HepG2 (cell line): ENCODE data around the gene TOP2A. TPM values are rescaled to one million over a fixed set of nuclear protein-coding genes. Genes with fewer than 3 reads are reported as not detected.

Experiments
- CEBPZ ChIP-seq: IDR thresholded peaks from 2 replicates; pipeline ENCODE4 v1.6.1; 2012; ENCODE audit warnings: low read length, improper control_type of control experiment
- DZIP1 ChIP-seq: sonication (generic); formaldehyde crosslinking; IDR thresholded peaks from 2 replicates; pipeline ENCODE4 v1.5.0; 2020; ENCODE audit warnings: mild to moderate bottlenecking, missing genetic modification reagents
- JARID2 ChIP-seq: sonication (generic); formaldehyde crosslinking; IDR thresholded peaks from 2 replicates; pipeline ENCODE4 v1.8.1; 2023; ENCODE audit warnings: missing genetic modification reagents, inconsistent platforms; ENCODE audit not compliant: insufficient replicate concordance
- LBX2 ChIP-seq: sonication (generic); formaldehyde crosslinking; IDR thresholded peaks from 2 replicates; pipeline ENCODE4 v1.5.0; 2020; ENCODE audit warnings: missing genetic modification reagents, mild to moderate bottlenecking, borderline replicate concordance
- MIER2 ChIP-seq: IDR thresholded peaks from 2 replicates; pipeline ENCODE4 v1.6.1; 2016; ENCODE audit warnings: missing biosample characterization, missing genetic modification reagents
- MXD4 ChIP-seq: IDR thresholded peaks from 2 replicates; pipeline ENCODE4 v1.6.1; 2016; ENCODE audit warnings: mild to moderate bottlenecking, missing biosample characterization, missing genetic modification reagents
- POLR2AphosphoS5 ChIP-seq: IDR thresholded peaks from 2 replicates; pipeline ENCODE4 v1.6.1; 2012; ENCODE audit warnings: low read depth, low read length
- SNRNP70 ChIP-seq: fragments of 200-400 bp; formaldehyde crosslinking; IDR thresholded peaks from 2 replicates; pipeline ENCODE4 v1.6.1; 2017; ENCODE audit warnings: mild to moderate bottlenecking, low read depth, low read length, moderate library complexity
- SSRP1 ChIP-seq: IDR thresholded peaks from 2 replicates; pipeline ENCODE4 v1.6.1; 2016; ENCODE audit warnings: control low read depth
- TBP ChIP-seq: sonication (generic); formaldehyde crosslinking; IDR thresholded peaks from 2 replicates; pipeline ENCODE4 v1.5.0; 2020; ENCODE audit warnings: missing genetic modification reagents
- TFDP1 ChIP-seq: IDR thresholded peaks from 2 replicates; pipeline ENCODE4 v1.6.1; 2016; ENCODE audit warnings: missing compliant biosample characterization, missing genetic modification reagents, borderline replicate concordance
- TMF1 ChIP-seq: sonication (generic); formaldehyde crosslinking; IDR thresholded peaks from 2 replicates; pipeline ENCODE4 v1.8.1; 2022; ENCODE audit warnings: low read depth, missing genetic modification reagents
- ZHX1 ChIP-seq: sonication (generic); formaldehyde crosslinking; IDR thresholded peaks from 2 replicates; pipeline ENCODE4 v1.8.1; 2022; ENCODE audit warnings: low read depth, mild to moderate bottlenecking, missing genetic modification reagents
- ZNF282 ChIP-seq: fragments of 450-650 bp; IDR thresholded peaks from 2 replicates; pipeline ENCODE4 v1.6.1; 2018; ENCODE audit not compliant: partially characterized antibody
- ZNF501 ChIP-seq: sonication (generic); formaldehyde crosslinking; IDR thresholded peaks from 2 replicates; pipeline ENCODE4 v1.5.1; 2020; ENCODE audit warnings: mild to moderate bottlenecking, moderate library complexity, missing genetic modification reagents
- polyA plus RNA-seq, 8 experiments: library from polyadenylated mRNA; depleted of rRNA in 3 of 8; stranded (reverse) in 7 of 8; unstranded in 1 of 8; fragments of >200 nt; fragmentation: Illumina TruSeq in 4 of 8; extraction: Trizol in 4 of 8; gene quantifications; 2 replicates each; pipeline versions ENCODE4 v1.2.1 to v1.2.3, GENCODE V29; 2011 to 2016; ENCODE audit warnings: low read depth in 4 of 8, missing spikeins in 1 of 8, mixed read lengths in 1 of 8; ENCODE audit not compliant: insufficient read depth in 1 of 8
- total RNA-seq, 5 experiments: library from RNA; depleted of rRNA; stranded (reverse); fragments of >200 nt; fragmentation: Illumina TruSeq; extraction: Trizol; gene quantifications; 2 replicates each; pipeline ENCODE4 v1.2.3, GENCODE V29; 2016; ENCODE audit warnings: low read depth in 1 of 5
- TF ChIP-seq, protein P1 (sequence below): sonication (generic); formaldehyde crosslinking; conservative IDR thresholded peaks from 2 replicates; pipeline ENCODE4 v1.8.0; 2022; ENCODE audit warnings: low read depth, missing genetic modification reagents

TOP2A gene
- total and polyA plus RNA-seq, 2 of the 13 experiments (the other 11 are each of a cell fraction or from before 2014, with no cell fraction given): 108 to 327 TPM

DNA sequence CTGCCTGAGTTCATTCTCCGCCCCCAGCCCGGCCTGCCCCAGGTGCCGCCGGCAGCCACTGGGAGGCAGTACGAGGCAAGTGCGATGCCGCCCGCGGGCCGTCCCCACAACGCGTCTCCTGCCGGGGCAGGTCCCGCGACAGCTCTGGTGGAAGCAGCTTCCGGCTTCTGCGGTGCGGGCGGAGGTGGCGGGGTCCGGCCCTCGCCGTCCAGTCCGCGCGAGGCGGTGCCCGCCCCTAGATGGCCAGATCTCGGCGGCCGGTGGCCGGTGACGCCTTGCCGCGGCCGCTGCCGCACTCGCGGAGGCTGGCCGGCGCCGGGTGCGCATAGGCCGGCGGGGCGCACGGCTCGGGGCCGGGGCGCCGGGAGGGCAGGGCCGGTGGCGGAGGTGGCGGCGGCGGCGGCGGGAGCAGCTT is 55.0 kb downstream of the TOP2A start (continued):
- TF ChIP-seq DZIP1 (CRISPR knock-in tag) (no peak), SSRP1 (CRISPR knock-in tag) (no peak), ZNF501 (CRISPR knock-in tag) (peak; percentile 71; the same call in 1 of the 2 replicates), ZNF282 (no peak), TBP (CRISPR knock-in tag) (0 out of 2 replicates have a peak, but pooled peaks have one; percentile 32), MIER2 (CRISPR knock-in tag) (0 out of 2 replicates have a peak, but pooled peaks have one; percentile 30), POLR2AphosphoS5 (peak; percentile 59), CEBPZ (no peak), ZHX1 (CRISPR knock-in tag) (no peak; the same call in 1 of the 2 replicates), SNRNP70 (no peak), MXD4 (CRISPR knock-in tag) (peak; percentile 93), JARID2 (CRISPR knock-in tag) (peak; percentile 80), LBX2 (CRISPR knock-in tag) (no peak; the same call in 1 of the 2 replicates), TFDP1 (peak; percentile 97), TMF1 (CRISPR knock-in tag) (peak; percentile 90)
- TF ChIP-seq, protein P1, sequence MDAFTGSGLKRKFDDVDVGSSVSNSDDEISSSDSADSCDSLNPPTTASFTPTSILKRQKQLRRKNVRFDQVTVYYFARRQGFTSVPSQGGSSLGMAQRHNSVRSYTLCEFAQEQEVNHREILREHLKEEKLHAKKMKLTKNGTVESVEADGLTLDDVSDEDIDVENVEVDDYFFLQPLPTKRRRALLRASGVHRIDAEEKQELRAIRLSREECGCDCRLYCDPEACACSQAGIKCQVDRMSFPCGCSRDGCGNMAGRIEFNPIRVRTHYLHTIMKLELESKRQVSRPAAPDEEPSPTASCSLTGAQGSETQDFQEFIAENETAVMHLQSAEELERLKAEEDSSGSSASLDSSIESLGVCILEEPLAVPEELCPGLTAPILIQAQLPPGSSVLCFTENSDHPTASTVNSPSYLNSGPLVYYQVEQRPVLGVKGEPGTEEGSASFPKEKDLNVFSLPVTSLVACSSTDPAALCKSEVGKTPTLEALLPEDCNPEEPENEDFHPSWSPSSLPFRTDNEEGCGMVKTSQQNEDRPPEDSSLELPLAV (CRISPR knock-in tag): no peak
